HEK293 (cell line): ENCODE measurements around the gene ABHD12B.

Experiments used
- HOXC10 ChIP-seq: sonication (generic); formaldehyde crosslinking; IDR thresholded peaks from 2 replicates; pipeline ENCODE4 v1.8.1; 2023; ENCODE audit warnings: mild to moderate bottlenecking, missing genetic modification reagents
- KLF17 ChIP-seq: fragments of 450-650 bp; formaldehyde crosslinking; IDR thresholded peaks from 2 replicates; pipeline ENCODE4 v1.5.1; 2016; ENCODE audit warnings: missing biosample characterization, missing genetic modification characterization
- KLF9 ChIP-seq: fragments of 450-650 bp; formaldehyde crosslinking; IDR thresholded peaks from 2 replicates; pipeline ENCODE4 v1.5.1; 2016; ENCODE audit warnings: missing biosample characterization, missing genetic modification characterization, low read depth
- MEIS1 ChIP-seq: sonication (generic); formaldehyde crosslinking; IDR thresholded peaks from 2 replicates; pipeline ENCODE4 v1.8.1; 2022; ENCODE audit warnings: missing genetic modification reagents, mild to moderate bottlenecking, borderline replicate concordance
- MZF1 ChIP-seq: fragments of 450-650 bp; formaldehyde crosslinking; IDR thresholded peaks from 2 replicates; pipeline ENCODE4 v1.5.1; 2017; ENCODE audit warnings: missing biosample characterization, missing genetic modification characterization, borderline replicate concordance
- OSR2 ChIP-seq: fragments of 450-650 bp; formaldehyde crosslinking; IDR thresholded peaks from 2 replicates; pipeline ENCODE4 v1.5.1; 2016; ENCODE audit warnings: missing biosample characterization, missing genetic modification characterization
- PRDM1 ChIP-seq: fragments of 450-650 bp; formaldehyde crosslinking; IDR thresholded peaks from 2 replicates; pipeline ENCODE4; 2016; ENCODE audit warnings: missing biosample characterization, missing genetic modification characterization
- SP3 ChIP-seq: fragments of 450-650 bp; formaldehyde crosslinking; IDR thresholded peaks from 2 replicates; pipeline ENCODE4 v1.5.1; 2016; ENCODE audit warnings: missing biosample characterization, missing genetic modification characterization
- ZBTB7A ChIP-seq: fragments of 450-650 bp; formaldehyde crosslinking; IDR thresholded peaks from 2 replicates; pipeline ENCODE4 v1.5.1; 2016; ENCODE audit warnings: low read depth, missing biosample characterization, missing genetic modification characterization
- ZFP3 ChIP-seq: fragments of 450-650 bp; formaldehyde crosslinking; IDR thresholded peaks from 2 replicates; pipeline ENCODE4 v1.5.1; 2016; ENCODE audit warnings: low read depth, missing biosample characterization, missing genetic modification characterization
- ZFP69B ChIP-seq: fragments of 450-650 bp; formaldehyde crosslinking; IDR thresholded peaks from 2 replicates; pipeline ENCODE4 v1.5.1; 2016; ENCODE audit warnings: missing biosample characterization, missing genetic modification characterization
- ZNF174 ChIP-seq: fragments of 450-650 bp; formaldehyde crosslinking; IDR thresholded peaks from 2 replicates; pipeline ENCODE4 v1.5.0; 2017; ENCODE audit warnings: missing biosample characterization, mild to moderate bottlenecking, missing genetic modification characterization
- ZNF214 ChIP-seq: fragments of 450-650 bp; formaldehyde crosslinking; IDR thresholded peaks from 2 replicates; pipeline ENCODE4 v1.5.1; 2017; ENCODE audit warnings: missing biosample characterization, mild to moderate bottlenecking, missing genetic modification characterization, borderline replicate concordance
- ZNF341 ChIP-seq: fragments of 450-650 bp; formaldehyde crosslinking; IDR thresholded peaks from 2 replicates; pipeline ENCODE4; 2016; ENCODE audit warnings: low read depth, missing biosample characterization, missing genetic modification characterization
- ZNF350 ChIP-seq: fragments of 450-650 bp; formaldehyde crosslinking; IDR thresholded peaks from 2 replicates; pipeline ENCODE4 v1.5.0; 2017; ENCODE audit warnings: missing biosample characterization, mild to moderate bottlenecking, missing genetic modification characterization
- ZNF366 ChIP-seq: fragments of 450-650 bp; formaldehyde crosslinking; conservative IDR thresholded peaks from 2 replicates; pipeline ENCODE4 v1.5.1; 2016; ENCODE audit warnings: missing biosample characterization, missing genetic modification characterization
- ZNF391 ChIP-seq: fragments of 450-650 bp; formaldehyde crosslinking; IDR thresholded peaks from 2 replicates; pipeline ENCODE4 v1.5.1; 2016; ENCODE audit warnings: low read depth, missing biosample characterization, missing genetic modification characterization, borderline replicate concordance
- ZNF398 ChIP-seq: fragments of 450-650 bp; formaldehyde crosslinking; IDR thresholded peaks from 2 replicates; pipeline ENCODE4 v1.5.1; 2017; ENCODE audit warnings: missing biosample characterization, missing genetic modification characterization
- ZNF624 ChIP-seq: fragments of 450-650 bp; formaldehyde crosslinking; IDR thresholded peaks from 2 replicates; pipeline ENCODE4 v1.5.1; 2017; ENCODE audit warnings: missing biosample characterization, missing genetic modification characterization
- ZNF658 ChIP-seq: fragments of 450-650 bp; formaldehyde crosslinking; IDR thresholded peaks from 2 replicates; pipeline ENCODE4; 2016; ENCODE audit warnings: missing biosample characterization, missing genetic modification characterization
- ZNF707 ChIP-seq: fragments of 450-650 bp; formaldehyde crosslinking; IDR thresholded peaks from 2 replicates; pipeline ENCODE4 v1.5.1; 2016; ENCODE audit warnings: missing biosample characterization, missing genetic modification characterization
- ZNF747 ChIP-seq: fragments of 450-650 bp; formaldehyde crosslinking; IDR thresholded peaks from 2 replicates; pipeline ENCODE4 v1.5.1; 2016; ENCODE audit warnings: missing biosample characterization, missing genetic modification characterization
- ZSCAN23 ChIP-seq: fragments of 450-650 bp; formaldehyde crosslinking; IDR thresholded peaks from 2 replicates; pipeline ENCODE4 v1.5.1; 2016; ENCODE audit warnings: missing biosample characterization, missing genetic modification characterization
- TF ChIP-seq, protein P1 (sequence below): fragments of 450-650 bp; formaldehyde crosslinking; conservative IDR thresholded peaks from 2 replicates; pipeline ENCODE4 v1.5.1; 2016; ENCODE audit warnings: low read depth, missing biosample characterization, missing genetic modification characterization
- TF ChIP-seq, protein P2 (sequence below): fragments of 450-650 bp; formaldehyde crosslinking; IDR thresholded peaks from 2 replicates; pipeline ENCODE4 v1.5.1; 2017; ENCODE audit warnings: missing biosample characterization, missing genetic modification characterization
- TF ChIP-seq, protein P3 (sequence below): fragments of 450-650 bp; formaldehyde crosslinking; IDR thresholded peaks from 2 replicates; pipeline ENCODE4 v1.5.1; 2017; ENCODE audit warnings: missing biosample characterization, mild to moderate bottlenecking, missing genetic modification characterization, moderate library complexity
- TF ChIP-seq, protein P4 (sequence below): fragments of 450-650 bp; IDR thresholded peaks from 2 replicates; pipeline ENCODE4 v1.5.1; 2018; ENCODE audit warnings: missing biosample characterization, mild to moderate bottlenecking, missing genetic modification characterization

The ABHD12B gene

DNA sequence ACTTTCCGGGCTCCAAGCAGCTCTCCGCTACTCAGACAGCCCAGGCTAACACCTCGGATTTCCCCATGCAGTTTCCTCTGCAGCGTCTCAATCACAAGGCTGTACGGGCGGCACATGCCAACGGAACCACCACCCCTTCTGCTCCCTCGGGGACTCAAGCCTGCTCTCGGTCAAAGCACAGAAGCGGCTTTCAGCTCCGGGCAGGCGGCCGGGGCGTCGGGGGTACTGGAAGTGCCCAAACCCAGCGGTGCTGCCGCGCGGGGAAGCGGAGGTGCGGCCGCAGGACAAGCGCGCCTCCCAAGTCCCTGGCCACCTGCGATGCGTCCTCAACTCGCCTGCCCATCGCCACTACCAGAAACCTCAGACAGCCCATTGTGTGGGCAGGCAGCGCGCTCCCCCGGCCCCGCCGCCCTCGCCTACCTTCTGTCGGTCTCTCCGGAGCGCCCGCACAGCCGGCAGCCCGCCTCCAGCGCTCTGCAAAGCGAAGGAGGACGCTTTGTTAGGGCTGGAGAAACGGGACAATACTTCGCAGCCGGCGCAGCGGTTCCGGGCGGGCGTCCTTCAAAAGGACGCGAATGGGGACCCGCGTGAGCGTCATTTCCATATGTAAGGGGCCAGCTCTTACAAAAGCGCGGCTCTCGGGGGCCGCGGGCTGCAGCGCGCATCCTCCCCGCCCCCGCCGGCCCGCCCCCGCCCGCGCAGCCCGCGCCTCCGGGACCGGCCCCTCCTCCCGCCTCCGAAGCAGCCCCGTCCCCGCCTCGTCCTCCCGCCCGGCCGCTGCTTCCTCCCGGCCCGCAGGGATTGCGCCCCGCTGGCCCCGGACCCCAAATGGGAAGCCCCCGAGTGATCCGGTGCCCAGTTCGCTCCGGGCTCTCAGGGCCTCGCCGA is 41.6 kb upstream of the ABHD12B start (continued):
- TF ChIP-seq, protein P1, sequence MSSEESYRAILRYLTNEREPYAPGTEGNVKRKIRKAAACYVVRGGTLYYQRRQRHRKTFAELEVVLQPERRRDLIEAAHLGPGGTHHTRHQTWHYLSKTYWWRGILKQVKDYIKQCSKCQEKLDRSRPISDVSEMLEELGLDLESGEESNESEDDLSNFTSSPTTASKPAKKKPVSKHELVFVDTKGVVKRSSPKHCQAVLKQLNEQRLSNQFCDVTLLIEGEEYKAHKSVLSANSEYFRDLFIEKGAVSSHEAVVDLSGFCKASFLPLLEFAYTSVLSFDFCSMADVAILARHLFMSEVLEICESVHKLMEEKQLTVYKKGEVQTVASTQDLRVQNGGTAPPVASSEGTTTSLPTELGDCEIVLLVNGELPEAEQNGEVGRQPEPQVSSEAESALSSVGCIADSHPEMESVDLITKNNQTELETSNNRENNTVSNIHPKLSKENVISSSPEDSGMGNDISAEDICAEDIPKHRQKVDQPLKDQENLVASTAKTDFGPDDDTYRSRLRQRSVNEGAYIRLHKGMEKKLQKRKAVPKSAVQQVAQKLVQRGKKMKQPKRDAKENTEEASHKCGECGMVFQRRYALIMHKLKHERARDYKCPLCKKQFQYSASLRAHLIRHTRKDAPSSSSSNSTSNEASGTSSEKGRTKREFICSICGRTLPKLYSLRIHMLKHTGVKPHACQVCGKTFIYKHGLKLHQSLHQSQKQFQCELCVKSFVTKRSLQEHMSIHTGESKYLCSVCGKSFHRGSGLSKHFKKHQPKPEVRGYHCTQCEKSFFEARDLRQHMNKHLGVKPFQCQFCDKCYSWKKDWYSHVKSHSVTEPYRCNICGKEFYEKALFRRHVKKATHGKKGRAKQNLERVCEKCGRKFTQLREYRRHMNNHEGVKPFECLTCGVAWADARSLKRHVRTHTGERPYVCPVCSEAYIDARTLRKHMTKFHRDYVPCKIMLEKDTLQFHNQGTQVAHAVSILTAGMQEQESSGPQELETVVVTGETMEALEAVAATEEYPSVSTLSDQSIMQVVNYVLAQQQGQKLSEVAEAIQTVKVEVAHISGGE (tag by site-specific recombination): no peak
- TF ChIP-seq HOXC10 (CRISPR knock-in tag) (no peak), ZBTB7A (tag by site-specific recombination) (no peak), MEIS1 (CRISPR knock-in tag) (no peak), ZNF341 (tag by site-specific recombination) (peak; percentile 77), ZNF658 (tag by site-specific recombination) (no peak), SP3 (tag by site-specific recombination) (peak; percentile 56), ZNF707 (no peak), ZNF391 (tag by site-specific recombination) (no peak), ZFP69B (tag by site-specific recombination) (0 out of 2 replicates have a peak, but pooled peaks have one; percentile 11), PRDM1 (tag by site-specific recombination) (no peak), ZNF350 (tag by site-specific recombination) (no peak), KLF9 (no peak), OSR2 (tag by site-specific recombination) (no peak; the same call in 1 of the 2 replicates), ZNF398 (tag by site-specific recombination) (no peak), ZSCAN23 (tag by site-specific recombination) (no peak), KLF17 (no peak), ZFP3 (tag by site-specific recombination) (no peak), ZNF174 (tag by site-specific recombination) (no peak), ZNF624 (tag by site-specific recombination) (no peak), ZNF214 (tag by site-specific recombination) (no peak), ZNF366 (tag by site-specific recombination) (no peak; the same call in 1 of the 2 replicates), MZF1 (tag by site-specific recombination) (no peak), ZNF747 (tag by site-specific recombination) (no peak)
- TF ChIP-seq, protein P2, sequence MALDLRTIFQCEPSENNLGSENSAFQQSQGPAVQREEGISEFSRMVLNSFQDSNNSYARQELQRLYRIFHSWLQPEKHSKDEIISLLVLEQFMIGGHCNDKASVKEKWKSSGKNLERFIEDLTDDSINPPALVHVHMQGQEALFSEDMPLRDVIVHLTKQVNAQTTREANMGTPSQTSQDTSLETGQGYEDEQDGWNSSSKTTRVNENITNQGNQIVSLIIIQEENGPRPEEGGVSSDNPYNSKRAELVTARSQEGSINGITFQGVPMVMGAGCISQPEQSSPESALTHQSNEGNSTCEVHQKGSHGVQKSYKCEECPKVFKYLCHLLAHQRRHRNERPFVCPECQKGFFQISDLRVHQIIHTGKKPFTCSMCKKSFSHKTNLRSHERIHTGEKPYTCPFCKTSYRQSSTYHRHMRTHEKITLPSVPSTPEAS (tag by site-specific recombination): no peak
- TF ChIP-seq, protein P3, sequence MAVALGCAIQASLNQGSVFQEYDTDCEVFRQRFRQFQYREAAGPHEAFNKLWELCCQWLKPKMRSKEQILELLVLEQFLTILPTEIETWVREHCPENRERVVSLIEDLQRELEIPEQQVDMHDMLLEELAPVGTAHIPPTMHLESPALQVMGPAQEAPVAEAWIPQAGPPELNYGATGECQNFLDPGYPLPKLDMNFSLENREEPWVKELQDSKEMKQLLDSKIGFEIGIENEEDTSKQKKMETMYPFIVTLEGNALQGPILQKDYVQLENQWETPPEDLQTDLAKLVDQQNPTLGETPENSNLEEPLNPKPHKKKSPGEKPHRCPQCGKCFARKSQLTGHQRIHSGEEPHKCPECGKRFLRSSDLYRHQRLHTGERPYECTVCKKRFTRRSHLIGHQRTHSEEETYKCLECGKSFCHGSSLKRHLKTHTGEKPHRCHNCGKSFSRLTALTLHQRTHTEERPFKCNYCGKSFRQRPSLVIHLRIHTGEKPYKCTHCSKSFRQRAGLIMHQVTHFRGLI: peak; percentile 11; the same call in 1 of the 2 replicates
- TF ChIP-seq, protein P4, sequence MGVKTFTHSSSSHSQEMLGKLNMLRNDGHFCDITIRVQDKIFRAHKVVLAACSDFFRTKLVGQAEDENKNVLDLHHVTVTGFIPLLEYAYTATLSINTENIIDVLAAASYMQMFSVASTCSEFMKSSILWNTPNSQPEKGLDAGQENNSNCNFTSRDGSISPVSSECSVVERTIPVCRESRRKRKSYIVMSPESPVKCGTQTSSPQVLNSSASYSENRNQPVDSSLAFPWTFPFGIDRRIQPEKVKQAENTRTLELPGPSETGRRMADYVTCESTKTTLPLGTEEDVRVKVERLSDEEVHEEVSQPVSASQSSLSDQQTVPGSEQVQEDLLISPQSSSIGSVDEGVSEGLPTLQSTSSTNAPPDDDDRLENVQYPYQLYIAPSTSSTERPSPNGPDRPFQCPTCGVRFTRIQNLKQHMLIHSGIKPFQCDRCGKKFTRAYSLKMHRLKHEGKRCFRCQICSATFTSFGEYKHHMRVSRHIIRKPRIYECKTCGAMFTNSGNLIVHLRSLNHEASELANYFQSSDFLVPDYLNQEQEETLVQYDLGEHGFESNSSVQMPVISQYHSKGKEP (tag by site-specific recombination): no peak
